CD14-positive monocyte (primary cell): ENCODE data around the gene VAMP5. TPM values are rescaled to one million over a fixed set of nuclear protein-coding genes. Genes with fewer than 3 reads are reported as not detected.

ENCODE experiments used
- DNase-seq, 3 donors: peaks; one replicate each; pipeline ENCODE4 v3.0.0-alpha.2; 2011 to 2022
- H2AFZ ChIP-seq: 2 replicates; pipeline ENCODE4 v1.6.0; 2012; ENCODE audit warnings: mild to moderate bottlenecking, low read depth, low read length, inconsistent platforms; ENCODE audit not compliant: insufficient read depth, poor library complexity, severe bottlenecking
- H3K27ac ChIP-seq, 2 donors: 1 replicate in 1 of 2; 2 replicates in 1 of 2; pipeline ENCODE4 v1.5.1; 2012 to 2013; ENCODE audit warnings: low read length in 2 of 2, control low read depth in 1 of 2, inconsistent platforms in 1 of 2, low read depth in 1 of 2, mild to moderate bottlenecking in 1 of 2
- H3K27me3 ChIP-seq, 2 donors: one replicate each; pipeline versions ENCODE4 v1.6.0 to v1.6.1; 2011 to 2013; ENCODE audit warnings: low read length in 2 of 2; ENCODE audit not compliant: control insufficient read depth in 2 of 2, insufficient read depth in 2 of 2
- H3K36me3 ChIP-seq, 2 donors: replicated peaks in 1 of 2; 1 replicate in 1 of 2; 2 replicates in 1 of 2; pipeline versions ENCODE4 v1.5.1 to v1.6.1; 2012 to 2013; ENCODE audit warnings: low read length in 2 of 2, control low read depth in 1 of 2, inconsistent platforms in 1 of 2, mild to moderate bottlenecking in 1 of 2; ENCODE audit not compliant: insufficient read depth in 2 of 2, control insufficient read depth in 1 of 2
- H3K4me1 ChIP-seq, 2 donors: 1 replicate in 1 of 2; 2 replicates in 1 of 2; pipeline versions ENCODE4 v1.5.1 to v1.6.1; 2012 to 2013; ENCODE audit warnings: low read length in 2 of 2, control low read depth in 1 of 2, inconsistent platforms in 1 of 2, mild to moderate bottlenecking in 1 of 2, moderate library complexity in 1 of 2; ENCODE audit not compliant: insufficient read depth in 2 of 2, control insufficient read depth in 1 of 2
- H3K4me2 ChIP-seq: replicated peaks from 2 replicates; pipeline ENCODE3; 2012; ENCODE audit warnings: low read length, moderate library complexity, mild to moderate bottlenecking; ENCODE audit not compliant: poor library complexity, severe bottlenecking; ENCODE audit errors: extremely low read depth
- H3K4me3 ChIP-seq, 3 experiments: fragments of 200-600 bp in 1 of 3; sonication (generic) in 1 of 3; replicated peaks in 1 of 3; 1 replicate in 2 of 3; 2 replicates in 1 of 3; pipeline ENCODE4 v1.5.1; 2011 to 2013; ENCODE audit warnings: low read length in 3 of 3, mild to moderate bottlenecking in 3 of 3, control low read depth in 2 of 3, low read depth in 2 of 3, inconsistent platforms in 1 of 3, moderate library complexity in 1 of 3
- H3K79me2 ChIP-seq: 2 replicates; pipeline ENCODE4 v1.6.0; 2012; ENCODE audit warnings: mild to moderate bottlenecking, control low read depth, inconsistent platforms, low read length, moderate library complexity; ENCODE audit not compliant: insufficient read depth
- H3K9ac ChIP-seq: 2 replicates; pipeline ENCODE4 v1.6.0; 2017; ENCODE audit warnings: low read length, mild to moderate bottlenecking; ENCODE audit not compliant: insufficient read depth, poor library complexity, severe bottlenecking
- H3K9me3 ChIP-seq, 2 donors: replicated peaks in 1 of 2; 1 replicate in 1 of 2; 2 replicates in 1 of 2; pipeline versions ENCODE4 v1.5.1 to v1.6.1; 2012 to 2013; ENCODE audit warnings: low read length in 2 of 2, control low read depth in 1 of 2; ENCODE audit not compliant: control insufficient read depth in 1 of 2, insufficient read depth in 1 of 2
- H4K20me1 ChIP-seq: 2 replicates; pipeline ENCODE4 v1.6.0; 2012; ENCODE audit warnings: mild to moderate bottlenecking, low read length, control low read depth, moderate library complexity; ENCODE audit not compliant: insufficient read depth
- H3K27ac Mint-ChIP-seq, 7 donors: one replicate each; pipeline ENCODE4 v1.8.0; 2020; ENCODE audit warnings: mild to moderate bottlenecking in 7 of 7, mixed read lengths in 7 of 7, moderate library complexity in 6 of 7, inconsistent platforms in 2 of 7
- H3K27me3 Mint-ChIP-seq, 3 donors: one replicate each; pipeline ENCODE4 v1.8.0; 2021 to 2022; ENCODE audit warnings: low read depth in 3 of 3, mild to moderate bottlenecking in 3 of 3, mixed read lengths in 3 of 3, moderate library complexity in 3 of 3, inconsistent platforms in 1 of 3
- H3K36me3 Mint-ChIP-seq, 2 donors: one replicate each; pipeline ENCODE4 v1.8.0; 2020; ENCODE audit warnings: mixed read lengths in 2 of 2, inconsistent platforms in 1 of 2, mild to moderate bottlenecking in 1 of 2
- H3K4me1 Mint-ChIP-seq: one replicate; pipeline ENCODE4 v1.8.0; 2020; ENCODE audit warnings: mild to moderate bottlenecking, mixed read lengths
- H3K4me3 Mint-ChIP-seq, 2 donors: one replicate each; pipeline ENCODE4 v1.8.0; 2020; ENCODE audit warnings: mild to moderate bottlenecking in 2 of 2, mixed read lengths in 2 of 2, moderate library complexity in 1 of 2
- H3K9me3 Mint-ChIP-seq, 7 donors: one replicate each; pipeline ENCODE4 v1.8.0; 2020 to 2022; ENCODE audit warnings: mixed read lengths in 7 of 7, mild to moderate bottlenecking in 6 of 7, moderate library complexity in 6 of 7, inconsistent platforms in 2 of 7
- WGBS: methylation state at CpG from one replicate; pipeline ENCODE4 v1.1.5; 2013; ENCODE audit warnings: missing lambda C conversion rate; ENCODE audit not compliant: insufficient coverage; 5-methylcytosine and 5-hydroxymethylcytosine counted together
- intact Hi-C, 2 donors: fragments of 100-400 bp; cut with micrococcal nuclease; formaldehyde crosslinking; loops; one replicate each; pipeline versions ENCODE4 v1.15.0 to v1.15.1; 2023
- polyA plus RNA-seq, 3 donors: library from polyadenylated mRNA; depleted of rRNA in 1 of 3; unstranded in 2 of 3; stranded (reverse) in 1 of 3; fragments of 300-500 nt in 2 of 3; fragments of >200 nt in 1 of 3; fragmentation: Illumina TruSeq in 2 of 3; gene quantifications; 1 replicate in 2 of 3; 2 replicates in 1 of 3; pipeline ENCODE4 v1.2.3, GENCODE V29; 2012 to 2021
- TF ChIP-seq, protein P1 (sequence below): fragments of 200-600 bp; IDR thresholded peaks from one replicate; pipeline ENCODE4 v1.8.0; 2022; ENCODE audit warnings: antibody characterized with exemption, mild to moderate bottlenecking

Gene VAMP5
- polyA plus RNA-seq, 3 donors, result 154 to 251 (median 171) TPM

DNA sequence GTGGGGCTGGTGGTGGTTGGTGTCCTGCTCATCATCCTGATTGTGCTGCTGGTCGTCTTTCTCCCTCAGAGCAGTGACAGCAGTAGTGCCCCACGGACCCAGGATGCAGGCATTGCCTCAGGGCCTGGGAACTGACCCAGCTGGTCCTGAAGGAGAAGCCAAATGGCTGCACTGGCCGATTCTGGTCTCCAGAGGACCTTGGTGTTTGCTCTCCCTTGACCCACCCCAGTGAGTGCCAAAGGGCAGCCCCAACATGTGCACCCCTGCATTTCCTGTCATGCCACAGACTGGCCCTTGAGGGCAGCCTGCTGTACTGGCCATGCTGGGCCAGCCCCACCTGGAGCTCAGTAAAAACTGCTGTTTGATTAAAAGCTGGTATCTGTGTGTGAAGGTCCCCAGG lies 8.8 kb downstream of the VAMP5 start:
- intact Hi-C loops, result no loop called here
- no peak overlapping the region for H3K4me3 Mint-ChIP-seq
- Histone ChIP-seq H3K9me3 (no peaks in the 10 kb centered on the region), H3K4me3 (no peak overlapping the region), H3K9ac (no peak overlapping the region), H3K27me3 (no peaks in the 10 kb centered on the region), H3K27ac (no peak overlapping the region), H3K4me1 (peaks cover 65 to 71% of the 10 kb centered on the region in 2 donors), H3K79me2 (peaks cover 79% of the 10 kb centered on the region), H4K20me1 (peaks cover 16% of the 10 kb centered on the region), H3K4me2 (no peak overlapping the region), H3K36me3 (peaks cover 12 to 19% of the 10 kb centered on the region in 2 donors), H2AFZ (no peak overlapping the region)
- peaks cover 69% of the 10 kb centered on the region for H3K4me1 Mint-ChIP-seq
- H3K27me3 Mint-ChIP-seq, result peaks cover 0 to 7% (median 0%) of the 10 kb centered on the region in 3 donors
- no peak for DNase-seq
- peak overlapping the region in 2 of 7 donors; percentile 6 to 45 for H3K27ac Mint-ChIP-seq
- H3K9me3 Mint-ChIP-seq, result peaks cover 0 to 2% (median 0%) of the 10 kb centered on the region in 7 donors
- WGBS, result 90% methylated on average over 3 of the region's 3 CpGs
- TF ChIP-seq, protein P1, sequence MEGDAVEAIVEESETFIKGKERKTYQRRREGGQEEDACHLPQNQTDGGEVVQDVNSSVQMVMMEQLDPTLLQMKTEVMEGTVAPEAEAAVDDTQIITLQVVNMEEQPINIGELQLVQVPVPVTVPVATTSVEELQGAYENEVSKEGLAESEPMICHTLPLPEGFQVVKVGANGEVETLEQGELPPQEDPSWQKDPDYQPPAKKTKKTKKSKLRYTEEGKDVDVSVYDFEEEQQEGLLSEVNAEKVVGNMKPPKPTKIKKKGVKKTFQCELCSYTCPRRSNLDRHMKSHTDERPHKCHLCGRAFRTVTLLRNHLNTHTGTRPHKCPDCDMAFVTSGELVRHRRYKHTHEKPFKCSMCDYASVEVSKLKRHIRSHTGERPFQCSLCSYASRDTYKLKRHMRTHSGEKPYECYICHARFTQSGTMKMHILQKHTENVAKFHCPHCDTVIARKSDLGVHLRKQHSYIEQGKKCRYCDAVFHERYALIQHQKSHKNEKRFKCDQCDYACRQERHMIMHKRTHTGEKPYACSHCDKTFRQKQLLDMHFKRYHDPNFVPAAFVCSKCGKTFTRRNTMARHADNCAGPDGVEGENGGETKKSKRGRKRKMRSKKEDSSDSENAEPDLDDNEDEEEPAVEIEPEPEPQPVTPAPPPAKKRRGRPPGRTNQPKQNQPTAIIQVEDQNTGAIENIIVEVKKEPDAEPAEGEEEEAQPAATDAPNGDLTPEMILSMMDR, result no peak
- H3K36me3 Mint-ChIP-seq, result peaks cover 27 to 32% of the 10 kb centered on the region in 2 donors

DNA sequence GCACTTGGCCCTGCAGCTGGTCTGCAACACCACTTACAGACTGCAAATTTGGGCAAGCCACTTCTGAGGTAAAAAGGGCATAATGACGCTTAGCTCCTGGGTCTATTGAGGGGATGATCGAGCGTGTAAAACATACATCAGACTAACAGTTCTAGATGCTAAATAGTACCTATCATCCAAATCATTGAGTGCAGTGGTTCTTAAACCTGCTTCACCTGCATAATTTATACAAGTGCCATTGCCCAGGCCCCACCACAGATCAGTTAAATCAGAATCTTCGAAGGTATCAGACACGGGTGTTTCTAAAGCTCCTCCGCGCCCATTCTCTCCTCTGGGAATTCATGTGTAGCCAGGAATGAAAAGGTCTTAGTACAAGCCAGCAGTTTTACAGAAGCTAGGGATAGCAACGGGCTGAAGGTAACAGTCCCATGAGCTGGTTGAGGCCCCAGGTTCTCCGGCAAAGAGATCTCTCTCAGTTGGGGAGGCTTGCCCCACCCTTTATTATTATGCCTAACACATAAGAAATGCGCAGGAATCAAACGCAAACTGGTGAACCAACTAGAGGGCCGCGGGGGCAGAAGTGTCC lies 10.6 kb downstream of the VAMP5 start:
- Mint-ChIP-seq H3K4me3 (peak overlapping the region; percentile 93 to 97), H3K4me1 (peaks cover 52% of the 10 kb centered on the region), H3K9me3 (peaks cover 0 to 2% (median 0%) of the 10 kb centered on the region in 7 donors), H3K36me3 (peaks cover 39 to 50% of the 10 kb centered on the region in 2 donors), H3K27ac (peak overlapping the region; percentile 95 to 99 (median 97)), H3K27me3 (peaks cover 0 to 8% (median 0%) of the 10 kb centered on the region in 3 donors)
- peak overlapping the region; percentile 92 for H3K9ac ChIP-seq
- no peak for DNase-seq
- H4K20me1 ChIP-seq, result peaks cover 34% of the 10 kb centered on the region
- peak overlapping the region; percentile 88 for H3K4me2 ChIP-seq
- WGBS, result 0% methylated on average over 6 of the region's 13 CpGs
- H3K27me3 ChIP-seq, result no peaks in the 10 kb centered on the region
- peak overlapping the region; percentile 55 to 91 (median 89) for H3K4me3 ChIP-seq
- TF ChIP-seq, protein P1, result no peak
- peak overlapping the region; percentile 81 to 94 for H3K27ac ChIP-seq
- H3K4me1 ChIP-seq, result peaks cover 47 to 53% of the 10 kb centered on the region in 2 donors
- H3K36me3 ChIP-seq, result peaks cover 27 to 37% of the 10 kb centered on the region in 2 donors
- peaks cover 68% of the 10 kb centered on the region for H3K79me2 ChIP-seq
- peak overlapping the region; percentile 92 for H2AFZ ChIP-seq
- no peaks in the 10 kb centered on the region for H3K9me3 ChIP-seq
- intact Hi-C loops, result no loop called here
